Frontal cortex (tissue), 4 donors: ENCODE data around the gene FOXP1. TPM values are rescaled to one million over a fixed set of nuclear protein-coding genes. Genes with fewer than 3 reads are reported as not detected.
"Not testable (repeated sequence)": the region's sequence is repeated elsewhere in the genome, so short reads cannot be mapped to it uniquely, and the experiment has no call there.

Experiments
- DNase-seq, 2 donors: peaks; one replicate each; pipeline ENCODE4 v3.0.0; 2012; ENCODE audit warnings: low spot score in 2 of 2
- FAIRE-seq: peaks from 2 replicates; lab custom pipeline; 2012; peaks lifted over from hg19 to GRCh38; lab: Jason Lieb, UNC
- total RNA-seq: library from RNA; depleted of rRNA; stranded (reverse); fragments of >200 nt; gene quantifications from one replicate; pipeline ENCODE4 v1.2.3, GENCODE V29; 2014
- donor health status: control.
- donor health status: control.
- donor health status: control.

FOXP1 gene
- total RNA-seq, 1 donor from 2014 or later: 118 TPM

DNA sequence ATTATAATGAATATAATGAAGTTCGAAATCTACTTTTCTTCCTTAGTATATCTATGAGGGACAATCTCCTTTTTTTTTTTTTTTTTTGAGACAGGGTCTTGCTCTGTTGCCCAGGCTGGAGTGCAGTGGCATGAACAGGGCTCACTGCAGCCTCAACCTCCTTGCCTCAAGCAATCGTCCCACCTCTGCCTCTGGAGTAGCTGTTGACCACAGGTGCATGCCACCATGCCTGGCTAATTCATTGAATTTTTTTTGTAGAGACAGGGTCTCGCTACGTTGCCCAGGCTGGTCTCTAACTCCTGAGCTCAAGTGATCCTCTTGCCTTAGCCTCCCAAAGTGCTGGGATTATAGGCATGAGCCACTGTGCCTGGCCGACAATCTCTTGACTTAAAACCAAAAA lies 607.5 kb downstream of the FOXP1 start:
- not testable (repeated sequence) for FAIRE-seq, DNase-seq

GRCh38 chr3:70974747-70975146 lies 608.8 kb downstream of the FOXP1 start:
- DNase-seq (no peak), FAIRE-seq (no peak)

- DNase-seq (no peak), FAIRE-seq (no peak)
Observed at GRCh38 chr3:70973558-70973957, 610.0 kb downstream of the FOXP1 start.

DNA sequence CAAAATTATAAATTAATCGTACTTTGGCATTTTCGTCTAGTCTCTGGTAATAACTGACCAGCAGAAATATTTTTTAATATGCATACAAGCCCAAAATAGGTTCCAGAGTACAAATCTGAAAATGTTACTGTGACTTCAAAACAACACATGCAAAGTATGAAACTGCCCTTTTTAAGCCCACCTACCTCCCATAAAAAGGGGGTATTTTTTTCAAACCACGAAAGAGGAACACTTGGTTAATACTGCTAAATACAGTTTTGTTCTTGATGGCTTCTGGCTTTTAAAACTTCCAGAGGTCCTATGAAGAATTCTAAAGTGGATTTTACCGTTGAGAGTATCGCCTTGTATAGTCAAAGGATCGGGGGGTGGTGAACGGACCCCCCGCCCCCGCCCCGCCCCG lies 610.7 kb downstream of the FOXP1 start:
- FAIRE-seq: no peak

GRCh38 chr3:70970952-70971351 lies 612.6 kb downstream of the FOXP1 start:
- DNase-seq (no peak), FAIRE-seq (no peak)

More for the DNA sequence above, 610.7 kb downstream of the FOXP1 start:
- no peak for DNase-seq

- DNase-seq (no peak), FAIRE-seq (no peak)
Observed at GRCh38 chr3:70970171-70970570, 613.4 kb downstream of the FOXP1 start.

DNA sequence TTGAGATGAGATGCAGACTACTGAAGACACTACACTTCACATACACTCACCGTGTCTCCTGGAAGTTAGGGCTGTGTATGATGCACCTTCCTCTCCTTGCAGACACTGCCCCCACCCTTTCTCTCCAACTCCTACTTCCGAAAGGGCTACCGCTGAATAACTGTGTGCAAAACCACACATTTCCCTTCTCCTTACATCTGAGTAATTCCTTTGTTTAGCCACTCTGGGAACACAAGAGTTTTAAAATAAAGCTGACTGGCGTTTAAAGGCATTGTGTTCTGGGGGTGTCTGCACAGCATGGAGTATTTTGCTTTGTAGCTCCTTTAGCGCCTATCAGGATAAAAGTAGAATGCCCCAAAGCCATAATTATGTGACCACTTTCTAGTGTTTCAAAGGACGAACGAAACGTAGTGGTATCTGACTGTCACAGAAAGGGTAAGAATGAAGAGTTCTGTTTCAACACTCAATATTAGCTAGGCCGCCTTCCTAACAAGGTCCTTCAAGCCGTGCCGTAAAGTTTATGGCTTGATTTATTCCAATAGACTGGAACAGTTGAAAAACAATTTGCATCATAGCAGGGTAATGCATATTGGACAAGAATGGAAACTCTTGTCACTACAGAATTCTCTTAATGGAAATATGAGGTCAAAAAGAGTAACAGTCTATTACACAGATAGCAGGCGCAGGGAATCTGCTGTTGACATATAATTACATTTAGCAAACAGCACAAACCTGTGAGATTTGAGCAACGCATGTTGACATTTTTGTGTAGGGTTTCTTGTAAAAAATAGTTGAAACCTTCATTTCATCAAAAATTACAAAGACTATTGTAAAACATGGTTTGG lies 619.9 kb downstream of the FOXP1 start:
- FAIRE-seq (no peak), DNase-seq (no peak)

DNA sequence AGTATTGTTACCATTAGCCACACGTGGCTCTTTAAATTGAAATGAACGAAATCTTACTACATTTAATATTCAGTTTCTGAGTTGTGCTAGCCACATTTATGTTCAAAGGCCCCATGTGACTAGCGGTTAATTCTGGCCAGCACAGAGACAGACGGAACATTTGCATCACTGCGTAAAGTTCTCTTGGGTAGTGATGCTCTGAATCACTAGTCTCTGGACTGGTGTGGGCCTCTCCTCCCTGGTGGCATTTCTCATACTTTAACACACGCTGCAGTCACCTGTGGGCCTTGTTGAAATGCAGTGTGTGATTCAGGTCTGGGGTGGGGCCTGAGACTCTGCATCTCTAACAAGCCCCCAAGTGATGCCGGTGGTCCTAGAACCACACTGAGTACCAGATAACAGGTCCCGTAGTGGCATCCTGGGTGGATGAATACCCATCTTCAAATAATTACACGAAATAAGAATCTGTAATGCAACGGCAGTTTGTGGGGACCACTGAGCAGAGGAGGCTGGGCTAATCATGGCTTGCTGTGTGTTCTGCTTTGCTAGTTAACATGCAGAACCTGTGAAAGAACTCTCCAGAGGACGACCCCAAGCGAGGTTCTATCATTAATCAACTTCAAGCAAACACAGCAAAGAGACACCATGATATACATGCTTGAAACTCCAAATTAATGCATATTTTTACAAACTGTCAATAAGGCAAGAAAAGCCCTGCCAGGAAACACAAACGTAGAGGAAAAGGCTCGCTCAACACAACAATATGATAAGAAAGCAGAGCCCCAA lies 623.8 kb downstream of the FOXP1 start:
- FAIRE-seq: no peak
- DNase-seq: no peak

DNA sequence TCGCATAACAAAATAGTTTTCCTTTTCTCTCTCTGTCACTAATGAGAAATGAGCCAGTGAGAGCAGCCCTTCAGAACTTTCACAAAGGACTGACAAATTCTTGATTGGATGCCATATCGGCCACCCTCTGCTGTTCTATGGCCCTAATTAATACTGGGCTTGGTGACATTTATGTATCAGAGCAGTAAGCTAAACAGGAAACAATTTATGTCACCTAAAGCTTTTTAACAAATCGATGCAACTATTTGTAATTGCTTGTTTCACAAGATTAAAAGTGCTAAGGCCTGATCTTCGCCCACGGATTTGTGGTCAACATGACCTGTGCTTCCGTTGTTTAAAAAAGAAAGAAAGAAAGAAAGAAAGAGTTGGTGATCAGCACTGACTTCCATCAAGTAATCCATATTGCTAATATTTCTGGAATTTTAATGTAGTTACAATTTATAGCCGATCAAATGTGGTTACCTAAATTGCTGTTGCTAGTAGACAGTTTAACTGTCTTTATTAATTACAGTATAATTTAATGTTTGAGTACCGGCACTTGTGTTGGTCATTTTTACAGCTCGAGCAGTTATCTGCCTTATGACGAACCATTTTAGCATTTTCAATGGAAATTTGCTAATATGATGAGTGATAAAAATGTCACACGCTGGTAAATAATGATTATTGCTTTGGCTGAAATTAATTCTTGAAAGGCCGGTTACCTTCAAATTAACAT lies 631.3 kb downstream of the FOXP1 start:
- FAIRE-seq (no peak), DNase-seq (no peak)

GRCh38 chr3:70951316-70951715 lies 632.2 kb downstream of the FOXP1 start:
- FAIRE-seq: no peak

DNA sequence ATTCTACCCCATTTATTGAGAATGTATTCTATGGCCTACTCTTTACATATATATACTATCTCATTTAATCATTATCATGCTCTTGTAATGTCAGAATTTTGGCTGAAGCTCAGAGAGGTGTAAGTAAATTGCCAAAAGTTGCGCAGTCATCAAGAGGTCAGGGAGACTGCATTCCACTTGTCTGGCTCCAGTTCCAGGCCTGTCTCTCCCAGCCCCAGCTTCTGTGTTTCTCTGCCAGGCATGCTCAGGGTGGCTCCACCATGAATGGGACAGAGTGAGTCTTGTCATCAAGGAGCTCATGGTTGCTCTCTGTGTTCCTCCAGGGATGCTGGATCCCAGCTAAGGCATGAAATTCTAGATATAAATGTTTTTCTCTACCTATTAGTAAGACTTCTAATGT lies 635.9 kb downstream of the FOXP1 start:
- no peak for FAIRE-seq

More at GRCh38 chr3:70951316-70951715, 632.2 kb downstream of the FOXP1 start:
- no peak for DNase-seq

DNA sequence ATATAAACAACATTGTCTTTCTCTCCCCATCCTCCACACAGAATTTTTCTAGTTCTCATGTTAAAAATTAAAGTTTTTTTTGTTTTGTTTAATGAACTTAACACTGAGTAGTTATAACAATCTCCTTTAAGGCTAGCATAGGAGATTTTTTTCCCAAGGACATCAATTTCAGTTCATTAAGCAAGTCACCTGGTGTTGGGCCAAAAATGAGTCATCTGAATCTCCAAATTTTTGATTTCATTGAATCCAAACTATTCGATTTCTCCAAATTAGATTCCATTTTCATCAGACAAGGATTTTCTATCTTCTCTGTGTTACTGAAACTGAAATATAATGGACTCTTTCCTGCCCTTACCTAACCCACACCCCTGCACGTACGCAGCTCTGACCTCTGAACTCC lies 639.6 kb downstream of the FOXP1 start:
- DNase-seq: no peak

More for the DNA sequence above, 635.9 kb downstream of the FOXP1 start:
- DNase-seq: no peak

DNA sequence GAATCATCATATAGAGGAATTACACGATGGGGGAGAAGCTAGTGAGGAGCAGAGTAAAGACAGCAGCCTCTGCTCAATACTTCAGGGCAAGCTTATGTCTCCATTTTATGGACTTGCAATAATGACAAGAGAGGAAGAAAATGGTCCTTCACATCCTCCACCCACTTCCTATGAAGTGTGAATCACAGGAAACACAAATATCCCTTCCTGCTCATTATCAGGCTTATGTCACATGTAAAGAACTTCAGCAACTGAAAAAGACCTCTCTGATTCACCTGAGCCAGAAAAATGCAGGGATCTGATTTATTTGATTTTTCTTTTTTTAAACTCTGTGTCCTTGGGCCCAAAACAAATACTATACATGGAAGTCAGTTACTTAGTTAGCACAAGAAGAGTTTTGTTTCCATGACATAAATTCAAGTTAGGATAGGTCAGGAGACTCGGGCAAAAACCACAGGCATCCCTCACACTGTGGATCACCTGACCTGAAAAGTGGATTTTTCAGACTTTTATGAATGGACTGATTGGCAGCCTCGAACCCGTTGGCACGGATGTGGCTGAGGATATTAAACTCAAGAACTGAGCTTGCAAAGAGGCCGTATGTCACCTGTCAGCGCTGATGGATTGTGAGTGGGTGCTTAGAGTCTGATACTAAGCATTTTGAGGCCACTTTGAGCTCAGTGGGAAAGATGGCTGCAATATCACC lies 650.3 kb downstream of the FOXP1 start:
- FAIRE-seq (no peak), DNase-seq (no peak)

More for the DNA sequence above, 639.6 kb downstream of the FOXP1 start:
- FAIRE-seq: no peak

DNA sequence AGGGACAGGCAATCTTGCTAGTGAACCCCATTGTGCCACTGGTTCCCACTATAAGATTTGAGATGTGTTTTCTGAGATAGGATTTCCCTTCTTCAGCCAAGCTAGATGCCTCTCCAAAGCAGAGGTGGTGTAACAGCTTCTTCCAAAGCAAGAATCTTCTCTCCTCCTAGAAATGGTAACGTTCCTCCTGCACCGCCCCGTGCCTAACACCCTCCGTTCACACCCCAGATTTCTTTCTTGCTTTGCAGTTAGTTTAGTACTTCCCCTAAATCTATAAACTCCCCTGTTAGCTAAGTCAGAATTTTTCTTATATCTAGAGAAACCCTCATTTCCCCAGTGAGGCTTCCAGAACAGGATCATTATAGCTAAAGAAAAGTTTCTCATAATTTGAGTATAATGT lies 653.5 kb downstream of the FOXP1 start:
- DNase-seq (no peak), FAIRE-seq (no peak)

- FAIRE-seq: no peak
- no peak for DNase-seq
Observed at GRCh38 chr3:70927239-70927638, 656.3 kb downstream of the FOXP1 start.

- FAIRE-seq (no peak), DNase-seq (no peak)
Observed at GRCh38 chr3:70926835-70927234, 656.7 kb downstream of the FOXP1 start.

- no peak for FAIRE-seq
- DNase-seq: no peak
Observed at GRCh38 chr3:70919661-70920060, 663.9 kb downstream of the FOXP1 start.

DNA sequence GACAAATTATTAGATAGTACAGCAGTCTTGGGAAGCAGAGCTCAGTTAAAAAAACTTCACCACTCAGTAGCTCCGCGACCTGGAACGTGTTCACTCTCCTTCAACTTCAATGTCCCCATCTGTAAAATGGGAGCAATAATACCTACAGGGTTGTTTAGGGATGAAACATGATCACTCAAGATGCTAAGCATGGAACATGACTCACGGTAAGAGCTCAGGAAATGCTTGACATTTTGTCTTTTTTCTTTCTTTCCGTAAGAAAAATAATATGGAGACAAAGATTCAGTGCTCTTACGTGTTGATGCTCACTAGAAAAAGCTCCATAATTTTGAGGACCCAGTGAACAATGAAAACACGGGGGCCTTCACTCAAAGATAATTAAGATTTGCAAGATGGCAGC lies 664.4 kb downstream of the FOXP1 start:
- DNase-seq (no peak), FAIRE-seq (no peak)

GRCh38 chr3:70916375-70917055 lies 667.0 kb downstream of the FOXP1 start:
- DNase-seq: no peak
- no peak for FAIRE-seq
